ENCODE results near the gene SLC35G6.
"Not testable (repeated sequence)": the region's sequence is repeated elsewhere in the genome, so short reads cannot be mapped to it uniquely, and the experiment has no call there.

The SLC35G6 gene

GRCh38 chr17:7463372-7463846 lies 17.8 kb upstream of the SLC35G6 start:
- Histone ChIP-seq H3K9ac (ENCODE audit: low read depth, low read length) (no peak overlapping the region), H3K27ac (ENCODE audit: low read length) (no peak overlapping the region), H3K4me1 (ENCODE audit: insufficient read depth, low read length) (peaks cover 4% of the 10 kb centered on the region; the same call in 1 of the 2 replicates), H3K4me3 (ENCODE audit: low read length) (no peak overlapping the region), H3K36me3 (ENCODE audit: insufficient read depth, low read depth, low read length) (peaks cover 9% of the 10 kb centered on the region), H3K9me3 (ENCODE audit: insufficient read depth, low read depth, low read length) (no peaks in the 10 kb centered on the region), H3K27me3 (ENCODE audit: insufficient read depth, low read length) (no peaks in the 10 kb centered on the region)

- Histone ChIP-seq H3K36me3 (ENCODE audit: insufficient read depth, low read depth, low read length) (peaks cover 9% of the 10 kb centered on the region), H3K4me1 (ENCODE audit: insufficient read depth, low read length) (peaks cover 4% of the 10 kb centered on the region; the same call in 1 of the 2 replicates), H3K9me3 (ENCODE audit: insufficient read depth, low read depth, low read length) (no peaks in the 10 kb centered on the region), H3K27me3 (ENCODE audit: insufficient read depth, low read length) (no peaks in the 10 kb centered on the region), H3K27ac (ENCODE audit: low read length) (no peak overlapping the region), H3K4me3 (ENCODE audit: low read length) (no peak overlapping the region), H3K9ac (ENCODE audit: low read depth, low read length) (no peak overlapping the region)
These were observed 17.2 kb upstream of the SLC35G6 start for GRCh38 chr17:7464081-7464480.

GRCh38 chr17:7465597-7466275 lies 15.5 kb upstream of the SLC35G6 start:
- no peak overlapping the region for H3K9ac ChIP-seq (ENCODE audit: low read depth, low read length)
- H3K27me3 ChIP-seq (ENCODE audit: insufficient read depth, low read length) = no peaks in the 10 kb centered on the region
- peaks cover 4% of the 10 kb centered on the region; the same call in 1 of the 2 replicates for H3K4me1 ChIP-seq (ENCODE audit: insufficient read depth, low read length)
- no peak overlapping the region for H3K27ac ChIP-seq (ENCODE audit: low read length)
- peaks cover 9% of the 10 kb centered on the region for H3K36me3 ChIP-seq (ENCODE audit: insufficient read depth, low read depth, low read length)
- no peak overlapping the region for H3K4me3 ChIP-seq (ENCODE audit: low read length)
- no peaks in the 10 kb centered on the region for H3K9me3 ChIP-seq (ENCODE audit: insufficient read depth, low read depth, low read length)

GRCh38 chr17:7466318-7466638 lies 15.0 kb upstream of the SLC35G6 start:
- H3K9me3 ChIP-seq (ENCODE audit: insufficient read depth, low read depth, low read length) = no peaks in the 10 kb centered on the region
- H3K4me3 ChIP-seq (ENCODE audit: low read length) = no peak overlapping the region
- no peaks in the 10 kb centered on the region for H3K27me3 ChIP-seq (ENCODE audit: insufficient read depth, low read length)
- H3K9ac ChIP-seq (ENCODE audit: low read depth, low read length) = no peak overlapping the region
- peaks cover 9% of the 10 kb centered on the region for H3K36me3 ChIP-seq (ENCODE audit: insufficient read depth, low read depth, low read length)
- peaks cover under 1% of the 10 kb centered on the region; the same call in 1 of the 2 replicates for H3K4me1 ChIP-seq (ENCODE audit: insufficient read depth, low read length)
- no peak overlapping the region for H3K27ac ChIP-seq (ENCODE audit: low read length)

- Histone ChIP-seq H3K27me3 (ENCODE audit: insufficient read depth, low read length) (no peaks in the 10 kb centered on the region), H3K4me3 (ENCODE audit: low read length) (no peak overlapping the region), H3K4me1 (ENCODE audit: insufficient read depth, low read length) (no peaks in the 10 kb centered on the region), H3K27ac (ENCODE audit: low read length) (no peak overlapping the region), H3K9me3 (ENCODE audit: insufficient read depth, low read depth, low read length) (no peaks in the 10 kb centered on the region), H3K36me3 (ENCODE audit: insufficient read depth, low read depth, low read length) (peaks cover 9% of the 10 kb centered on the region), H3K9ac (ENCODE audit: low read depth, low read length) (no peak overlapping the region)
These were observed 14.5 kb upstream of the SLC35G6 start for GRCh38 chr17:7466639-7467341.

GRCh38 chr17:7467498-7467897 lies 13.7 kb upstream of the SLC35G6 start:
- Histone ChIP-seq H3K4me1 (ENCODE audit: insufficient read depth, low read length) (no peaks in the 10 kb centered on the region), H3K27me3 (ENCODE audit: insufficient read depth, low read length) (no peaks in the 10 kb centered on the region), H3K4me3 (ENCODE audit: low read length) (no peak overlapping the region), H3K27ac (ENCODE audit: low read length) (no peak overlapping the region), H3K9me3 (ENCODE audit: insufficient read depth, low read depth, low read length) (no peaks in the 10 kb centered on the region), H3K9ac (ENCODE audit: low read depth, low read length) (no peak overlapping the region), H3K36me3 (ENCODE audit: insufficient read depth, low read depth, low read length) (peaks cover 9% of the 10 kb centered on the region)

- Histone ChIP-seq H3K9ac (ENCODE audit: low read depth, low read length) (no peak overlapping the region), H3K36me3 (ENCODE audit: insufficient read depth, low read depth, low read length) (peaks cover 9% of the 10 kb centered on the region), H3K9me3 (ENCODE audit: insufficient read depth, low read depth, low read length) (no peaks in the 10 kb centered on the region), H3K27ac (ENCODE audit: low read length) (no peak overlapping the region), H3K4me1 (ENCODE audit: insufficient read depth, low read length) (no peaks in the 10 kb centered on the region), H3K27me3 (ENCODE audit: insufficient read depth, low read length) (no peaks in the 10 kb centered on the region), H3K4me3 (ENCODE audit: low read length) (no peak overlapping the region)
These were observed 13.0 kb upstream of the SLC35G6 start for GRCh38 chr17:7468290-7468689.

- no peak overlapping the region for H3K9ac ChIP-seq (ENCODE audit: low read depth, low read length)
- no peak overlapping the region for H3K27ac ChIP-seq (ENCODE audit: low read length)
- no peak overlapping the region for H3K4me3 ChIP-seq (ENCODE audit: low read length)
- H3K36me3 ChIP-seq (ENCODE audit: insufficient read depth, low read depth, low read length) = peaks cover 7% of the 10 kb centered on the region
- no peaks in the 10 kb centered on the region for H3K4me1 ChIP-seq (ENCODE audit: insufficient read depth, low read length)
- H3K27me3 ChIP-seq (ENCODE audit: insufficient read depth, low read length) = no peaks in the 10 kb centered on the region
- H3K9me3 ChIP-seq (ENCODE audit: insufficient read depth, low read depth, low read length) = no peaks in the 10 kb centered on the region
These were observed 12.3 kb upstream of the SLC35G6 start for GRCh38 chr17:7468804-7469389.

- H3K9me3 ChIP-seq (ENCODE audit: insufficient read depth, low read depth, low read length); H3K27ac ChIP-seq (ENCODE audit: low read length); H3K4me3 ChIP-seq (ENCODE audit: low read length); H3K4me1 ChIP-seq (ENCODE audit: insufficient read depth, low read length); H3K36me3 ChIP-seq (ENCODE audit: insufficient read depth, low read depth, low read length); H3K27me3 ChIP-seq (ENCODE audit: insufficient read depth, low read length); H3K9ac ChIP-seq (ENCODE audit: low read depth, low read length): not testable (repeated sequence)
These were observed 11.4 kb upstream of the SLC35G6 start for GRCh38 chr17:7469843-7470242.

- not testable (repeated sequence) for H3K27ac ChIP-seq (ENCODE audit: low read length); H3K27me3 ChIP-seq (ENCODE audit: insufficient read depth, low read length); H3K36me3 ChIP-seq (ENCODE audit: insufficient read depth, low read depth, low read length); H3K4me1 ChIP-seq (ENCODE audit: insufficient read depth, low read length); H3K9ac ChIP-seq (ENCODE audit: low read depth, low read length); H3K9me3 ChIP-seq (ENCODE audit: insufficient read depth, low read depth, low read length); H3K4me3 ChIP-seq (ENCODE audit: low read length)
These were observed 10.7 kb upstream of the SLC35G6 start for GRCh38 chr17:7470457-7470973.

GRCh38 chr17:7471729-7472128 lies 9.5 kb upstream of the SLC35G6 start:
- Histone ChIP-seq H3K36me3 (ENCODE audit: insufficient read depth, low read depth, low read length) (peaks cover 3% of the 10 kb centered on the region; the same call in 1 of the 2 replicates), H3K27me3 (ENCODE audit: insufficient read depth, low read length) (no peaks in the 10 kb centered on the region), H3K9me3 (ENCODE audit: insufficient read depth, low read depth, low read length) (no peaks in the 10 kb centered on the region), H3K27ac (ENCODE audit: low read length) (no peak overlapping the region), H3K9ac (ENCODE audit: low read depth, low read length) (no peak overlapping the region), H3K4me3 (ENCODE audit: low read length) (no peak overlapping the region), H3K4me1 (ENCODE audit: insufficient read depth, low read length) (peaks cover 2% of the 10 kb centered on the region; the same call in 1 of the 2 replicates)

GRCh38 chr17:7474767-7475166 lies 6.5 kb upstream of the SLC35G6 start:
- H3K4me3 ChIP-seq (ENCODE audit: low read length); H3K27me3 ChIP-seq (ENCODE audit: insufficient read depth, low read length); H3K9me3 ChIP-seq (ENCODE audit: insufficient read depth, low read depth, low read length); H3K27ac ChIP-seq (ENCODE audit: low read length); H3K9ac ChIP-seq (ENCODE audit: low read depth, low read length); H3K36me3 ChIP-seq (ENCODE audit: insufficient read depth, low read depth, low read length): not testable (repeated sequence)
- peaks cover 18% of the 10 kb centered on the region for H3K4me1 ChIP-seq (ENCODE audit: insufficient read depth, low read length)

Data from iPS-20b (cell line).